Kidney (tissue), 14 donors: ENCODE results near the gene SULT1A3. TPM values are rescaled to one million over a fixed set of nuclear protein-coding genes. Genes with fewer than 3 reads are reported as not detected.
A peak's percentile ranks its signal among the peaks of the same experiment; 100 is the strongest.
"Not testable (repeated sequence)": the region's sequence is repeated elsewhere in the genome, so short reads cannot be mapped to it uniquely, and the experiment has no call there.

ENCODE experiments used
- DNase-seq, 5 donors: peaks; one replicate each; pipeline ENCODE4 v3.0.0-alpha.2; 2013 to 2020
- FAIRE-seq: peaks from 2 replicates; lab custom pipeline; 2012; peaks lifted over from hg19 to GRCh38; lab: Jason Lieb, UNC
- H3K27ac ChIP-seq, 2 donors: one replicate each; pipeline ENCODE4 v1.7.0; 2013; ENCODE audit warnings: low read depth in 2 of 2, low read length in 2 of 2, inconsistent platforms in 1 of 2
- H3K27me3 ChIP-seq: one replicate; pipeline ENCODE4 v1.7.1; 2013; ENCODE audit warnings: low read length, inconsistent platforms; ENCODE audit not compliant: control insufficient read depth, insufficient read depth
- H3K36me3 ChIP-seq, 3 donors: one replicate each; pipeline versions ENCODE4 v1.7.0 to v1.7.1; 2013; ENCODE audit warnings: low read length in 3 of 3, control low read depth in 1 of 3, inconsistent platforms in 1 of 3; ENCODE audit not compliant: insufficient read depth in 3 of 3, control insufficient read depth in 2 of 3
- H3K4me1 ChIP-seq, 3 donors: one replicate each; pipeline versions ENCODE4 v1.7.0 to v1.7.1; 2013; ENCODE audit warnings: low read length in 3 of 3, inconsistent platforms in 1 of 3, low read depth in 1 of 3; ENCODE audit not compliant: control insufficient read depth in 2 of 3, insufficient read depth in 2 of 3
- H3K4me3 ChIP-seq, 3 donors: one replicate each; pipeline versions ENCODE4 v1.7.0 to v1.8.1; 2013; ENCODE audit warnings: low read length in 3 of 3, control low read depth in 1 of 3, inconsistent platforms in 1 of 3
- H3K9ac ChIP-seq, 3 donors: one replicate each; pipeline versions ENCODE4 v1.7.0 to v1.7.1; 2013; ENCODE audit warnings: low read length in 3 of 3, control low read depth in 1 of 3, inconsistent platforms in 1 of 3
- H3K9me3 ChIP-seq, 3 donors: one replicate each; pipeline versions ENCODE4 v1.7.0 to v1.7.1; 2013; ENCODE audit warnings: low read length in 3 of 3, control low read depth in 1 of 3, inconsistent platforms in 1 of 3; ENCODE audit not compliant: control insufficient read depth in 2 of 3, insufficient read depth in 1 of 3
- intact Hi-C: fragments of 100-400 bp; cut with DNase I; formaldehyde crosslinking; loops from one replicate; pipeline ENCODE4 v1.11.1; 2022
- polyA plus RNA-seq: library from polyadenylated mRNA; stranded (reverse); fragments of 350-450 nt; fragmentation: Illumina TruSeq; extraction: RNeasy Lipid Tissue Mini Kit (QIAGEN cat#74804); gene quantifications from one replicate; pipeline ENCODE4 v1.2.3, GENCODE V29; 2014; ENCODE audit warnings: low read depth, low replicate concordance; ENCODE audit not compliant: insufficient read depth
- total RNA-seq: library from RNA; stranded (reverse); fragmentation: NEBNext Ultra II Directional; extraction: Animal tissue kit (Norgen Biotek cat#: 25700); gene quantifications from one replicate; pipeline ENCODE4 v1.2.1, GENCODE V29; 2021
- TF ChIP-seq, protein P1 (sequence below): IDR thresholded peaks from 3 replicates; pipeline ENCODE4 v1.5.1; 2012; ENCODE audit warnings: mild to moderate bottlenecking, moderate library complexity, borderline replicate concordance; ENCODE audit not compliant: insufficient read depth; ENCODE audit errors: extremely low read depth
- donor health status: control.
- donor health status: control.
- donor health status: control.
- donor health status: control.
- donor health status: control.
- donor health status: DM: yes; HTN: yes; CAD: no.
- donor health status: Normal renal cell carcinoma (clear cell type).

The SULT1A3 gene
- total and polyA plus RNA-seq, 2 donors from 2014 or later = 19.8 to 31.3 TPM

DNA sequence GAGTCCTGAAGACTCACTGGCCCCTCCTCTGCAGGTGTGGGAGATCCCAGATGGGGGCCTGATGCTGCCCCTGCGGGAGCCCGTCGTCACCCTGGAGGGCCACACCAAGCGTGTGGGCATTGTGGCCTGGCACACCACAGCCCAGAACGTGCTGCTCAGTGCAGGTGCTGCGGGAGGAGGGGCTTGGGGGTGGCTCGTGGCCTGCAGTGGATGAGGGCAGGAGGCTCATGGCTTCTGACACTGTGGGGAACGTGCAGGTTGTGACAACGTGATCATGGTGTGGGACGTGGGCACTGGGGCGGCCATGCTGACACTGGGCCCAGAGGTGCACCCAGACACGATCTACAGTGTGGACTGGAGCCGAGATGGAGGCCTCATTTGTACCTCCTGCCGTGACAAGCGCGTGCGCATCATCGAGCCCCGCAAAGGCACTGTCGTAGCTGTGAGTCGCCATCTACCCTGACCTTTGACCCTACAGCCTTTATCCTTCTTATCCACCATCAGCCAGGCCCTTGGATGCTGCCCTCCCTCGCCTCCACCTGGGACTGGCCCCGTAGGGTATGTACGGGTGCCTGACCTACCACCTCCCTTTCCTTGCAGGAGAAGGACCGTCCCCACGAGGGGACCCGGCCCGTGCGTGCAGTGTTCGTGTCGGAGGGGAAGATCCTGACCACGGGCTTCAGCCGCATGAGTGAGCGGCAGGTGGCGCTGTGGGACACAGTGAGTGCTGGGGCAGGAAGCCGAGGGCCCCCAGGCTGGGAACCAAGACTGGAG, 12.1 kb upstream of the SULT1A3 start:
- Histone ChIP-seq H3K27me3 (no peaks in the 10 kb centered on the region), H3K9me3 (no peaks in the 10 kb centered on the region), H3K27ac (no peak overlapping the region), H3K4me3 (no peak overlapping the region), H3K4me1 (peaks cover 0 to 2% (median 0%) of the 10 kb centered on the region in 3 donors), H3K36me3 (no peaks in the 10 kb centered on the region), H3K9ac (no peak overlapping the region)
- peak; percentile 23 to 90 (median 34) for DNase-seq
- FAIRE-seq = no peak
- TF ChIP-seq, protein P1, sequence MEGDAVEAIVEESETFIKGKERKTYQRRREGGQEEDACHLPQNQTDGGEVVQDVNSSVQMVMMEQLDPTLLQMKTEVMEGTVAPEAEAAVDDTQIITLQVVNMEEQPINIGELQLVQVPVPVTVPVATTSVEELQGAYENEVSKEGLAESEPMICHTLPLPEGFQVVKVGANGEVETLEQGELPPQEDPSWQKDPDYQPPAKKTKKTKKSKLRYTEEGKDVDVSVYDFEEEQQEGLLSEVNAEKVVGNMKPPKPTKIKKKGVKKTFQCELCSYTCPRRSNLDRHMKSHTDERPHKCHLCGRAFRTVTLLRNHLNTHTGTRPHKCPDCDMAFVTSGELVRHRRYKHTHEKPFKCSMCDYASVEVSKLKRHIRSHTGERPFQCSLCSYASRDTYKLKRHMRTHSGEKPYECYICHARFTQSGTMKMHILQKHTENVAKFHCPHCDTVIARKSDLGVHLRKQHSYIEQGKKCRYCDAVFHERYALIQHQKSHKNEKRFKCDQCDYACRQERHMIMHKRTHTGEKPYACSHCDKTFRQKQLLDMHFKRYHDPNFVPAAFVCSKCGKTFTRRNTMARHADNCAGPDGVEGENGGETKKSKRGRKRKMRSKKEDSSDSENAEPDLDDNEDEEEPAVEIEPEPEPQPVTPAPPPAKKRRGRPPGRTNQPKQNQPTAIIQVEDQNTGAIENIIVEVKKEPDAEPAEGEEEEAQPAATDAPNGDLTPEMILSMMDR = peak; percentile 38
- intact Hi-C loops = no loop called here

DNA sequence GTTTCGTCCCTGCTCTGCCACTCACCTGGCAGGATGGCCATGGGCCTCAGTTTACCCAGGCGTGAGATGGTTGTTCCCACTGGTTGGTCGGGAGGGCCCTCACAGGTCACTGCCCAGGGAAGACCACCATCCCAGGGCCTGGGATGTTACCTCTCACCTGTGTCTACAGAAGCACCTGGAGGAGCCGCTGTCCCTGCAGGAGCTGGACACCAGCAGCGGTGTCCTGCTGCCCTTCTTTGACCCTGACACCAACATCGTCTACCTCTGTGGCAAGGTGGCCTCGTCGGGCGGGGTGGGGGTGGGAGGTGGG, 11.5 kb upstream of the SULT1A3 start:
- intact Hi-C loops = no loop called here
- peak in 1 of 5 donors; percentile 72 for DNase-seq
- Histone ChIP-seq H3K9me3 (no peaks in the 10 kb centered on the region), H3K36me3 (no peaks in the 10 kb centered on the region), H3K4me1 (peaks cover 0 to 2% (median 0%) of the 10 kb centered on the region in 3 donors), H3K4me3 (no peak overlapping the region), H3K9ac (no peak overlapping the region), H3K27ac (no peak overlapping the region), H3K27me3 (no peaks in the 10 kb centered on the region)
- no peak for FAIRE-seq
- TF ChIP-seq, protein P1 = no peak

DNA sequence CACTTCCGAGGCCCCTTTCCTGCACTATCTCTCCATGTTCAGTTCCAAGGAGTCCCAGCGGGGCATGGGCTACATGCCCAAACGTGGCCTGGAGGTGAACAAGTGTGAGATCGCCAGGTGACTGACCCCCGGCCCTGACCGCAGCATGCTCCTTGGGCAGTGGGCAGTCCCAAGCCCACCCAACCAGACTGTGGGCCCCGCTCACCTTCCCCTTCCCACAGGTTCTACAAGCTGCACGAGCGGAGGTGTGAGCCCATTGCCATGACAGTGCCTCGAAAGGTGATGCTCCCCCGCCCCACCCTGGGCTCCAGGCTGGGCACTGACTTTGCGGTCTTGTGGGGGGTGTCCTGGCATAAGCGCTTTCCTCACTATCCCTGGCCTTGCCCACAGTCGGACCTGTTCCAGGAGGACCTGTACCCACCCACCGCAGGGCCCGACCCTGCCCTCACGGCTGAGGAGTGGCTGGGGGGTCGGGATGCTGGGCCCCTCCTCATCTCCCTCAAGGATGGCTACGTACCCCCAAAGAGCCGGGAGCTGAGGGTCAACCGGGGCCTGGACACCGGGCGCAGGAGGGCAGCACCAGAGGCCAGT, 11.0 kb upstream of the SULT1A3 start:
- Histone ChIP-seq H3K27me3 (no peaks in the 10 kb centered on the region), H3K27ac (no peak overlapping the region), H3K4me3 (no peak overlapping the region), H3K36me3 (no peaks in the 10 kb centered on the region), H3K9ac (no peak overlapping the region), H3K4me1 (peaks cover 0 to 2% (median 0%) of the 10 kb centered on the region in 3 donors), H3K9me3 (no peaks in the 10 kb centered on the region)
- FAIRE-seq (no peak), DNase-seq (peak in 2 of 5 donors; percentile 52 to 78)
- intact Hi-C loops = no loop called here
- TF ChIP-seq, protein P1 = no peak

DNA sequence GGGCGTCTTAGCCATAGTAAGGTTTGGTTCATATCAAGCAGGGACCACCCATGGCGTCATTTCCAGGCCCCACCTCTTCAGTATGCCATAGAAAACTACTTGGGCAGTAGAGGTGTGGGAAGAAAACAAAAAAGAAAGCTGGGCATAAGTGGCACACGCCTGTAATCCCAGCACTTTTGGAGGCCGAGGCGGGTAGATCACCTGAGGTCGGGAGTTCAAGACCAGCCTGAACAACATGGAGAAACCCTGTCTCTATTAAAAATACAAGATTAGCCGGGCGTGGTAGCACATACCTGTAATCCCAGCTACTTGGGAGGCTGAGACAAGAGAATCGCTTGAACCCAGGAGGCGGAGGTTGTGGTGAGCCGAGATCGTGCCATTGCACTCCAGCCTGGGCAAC, 7.9 kb upstream of the SULT1A3 start:
- H3K9ac ChIP-seq, H3K4me1 ChIP-seq, H3K36me3 ChIP-seq, DNase-seq, H3K27ac ChIP-seq, H3K4me3 ChIP-seq, H3K9me3 ChIP-seq, FAIRE-seq, H3K27me3 ChIP-seq, intact Hi-C loops: not testable (repeated sequence)

DNA sequence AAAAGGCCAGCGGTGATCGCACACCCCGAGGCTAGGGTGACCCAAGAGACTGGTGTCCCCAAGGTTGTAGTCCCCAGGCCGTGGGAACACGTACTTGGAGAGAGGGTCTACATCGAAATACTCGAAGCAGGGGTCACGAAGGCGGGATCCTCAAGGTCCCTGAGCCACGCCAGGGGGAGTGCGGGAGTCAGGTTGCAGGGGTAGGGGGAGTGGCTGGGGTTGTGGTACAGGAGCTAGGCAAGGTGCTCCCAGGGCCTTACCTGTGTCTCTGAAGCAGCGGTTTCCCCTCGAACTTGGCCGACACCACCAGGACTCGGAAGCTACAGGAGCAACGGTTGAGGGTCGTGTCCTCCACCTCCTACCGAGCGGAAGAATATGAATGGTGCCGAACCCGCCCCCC, 6.0 kb upstream of the SULT1A3 start:
- H3K27me3 ChIP-seq, DNase-seq, intact Hi-C loops, H3K27ac ChIP-seq, FAIRE-seq, H3K9me3 ChIP-seq, H3K4me3 ChIP-seq, H3K4me1 ChIP-seq, H3K36me3 ChIP-seq, H3K9ac ChIP-seq: not testable (repeated sequence)

DNA sequence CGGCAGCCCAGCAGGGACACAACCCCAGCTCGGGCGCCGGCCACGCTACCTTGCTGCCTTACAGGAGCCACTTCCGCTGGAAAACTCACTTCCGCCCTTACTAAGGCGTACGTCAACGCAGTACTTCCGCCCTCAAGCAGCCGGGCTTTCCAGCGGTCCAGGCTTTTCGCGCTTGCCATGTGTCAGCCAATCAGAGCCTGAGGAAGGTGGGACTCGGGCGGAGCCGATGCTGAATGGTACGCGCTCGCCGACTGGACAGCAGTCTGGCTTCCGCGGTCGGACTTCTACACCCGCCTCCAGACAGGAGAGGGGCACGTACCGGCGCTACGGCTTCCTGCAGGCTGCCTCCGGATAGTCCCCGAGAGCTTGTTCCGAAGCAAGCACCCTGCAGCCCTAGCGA, 5.4 kb upstream of the SULT1A3 start, which contains the start of the genes BOLA2B and SLX1A:
TSS of gene BOLA2B (minus strand) at position 52 of the 400 bp plus-strand sequence. CDS start 71 bp downstream, outside the sequence.
TSS of gene SLX1A (plus strand) at position 261 of the 400 bp plus-strand sequence. CDS start 210 bp downstream, outside the sequence.
- H3K4me1 ChIP-seq, H3K27me3 ChIP-seq, H3K36me3 ChIP-seq, DNase-seq, intact Hi-C loops, H3K4me3 ChIP-seq, H3K27ac ChIP-seq, H3K9ac ChIP-seq, H3K9me3 ChIP-seq: not testable (repeated sequence)
- peak; percentile 96 for FAIRE-seq
